Astrocyte of the spinal cord (primary cell): ENCODE measurements around the gene KCNQ1OT1.

ENCODE experiments used
- DNase-seq: peaks from one replicate; pipeline ENCODE4 v3.0.0; 2011; ENCODE audit warnings: low read depth, low spot score
- H3K4me3 ChIP-seq: 2 replicates; pipeline ENCODE4 v1.5.1; 2011; ENCODE audit warnings: low read depth, mild to moderate bottlenecking, low read length, moderate library complexity
- CTCF ChIP-seq: IDR thresholded peaks from 2 replicates; pipeline ENCODE4 v1.5.1; 2012; ENCODE audit warnings: low read depth, mild to moderate bottlenecking, low read length, inconsistent platforms
- in situ Hi-C: cut with HindIII; loops from 2 replicates; pipeline ENCODE4 v1.10.0; 2017; ENCODE audit warnings: low sequenced_read_pairs

Gene KCNQ1OT1

GRCh38 chr11:2666828-2667570 is 32.8 kb downstream of the KCNQ1OT1 start:
- TF ChIP-seq CTCF, result no peak
- no peak overlapping the region for H3K4me3 ChIP-seq
- in situ Hi-C loops, result no loop called here
- DNase-seq, result no peak

GRCh38 chr11:2666401-2666741 is 33.4 kb downstream of the KCNQ1OT1 start:
- H3K4me3 ChIP-seq, result no peak overlapping the region
- DNase-seq, result no peak
- no peak for TF ChIP-seq CTCF
- in situ Hi-C loops, result no loop called here

GRCh38 chr11:2665526-2666400 is 34.0 kb downstream of the KCNQ1OT1 start:
- in situ Hi-C loops, result no loop called here
- no peak for DNase-seq
- TF ChIP-seq CTCF, result no peak
- no peak overlapping the region for H3K4me3 ChIP-seq

- no peak overlapping the region for H3K4me3 ChIP-seq
- DNase-seq, result no peak
- in situ Hi-C loops, result no loop called here
- no peak for TF ChIP-seq CTCF
These were observed 34.8 kb downstream of the KCNQ1OT1 start for GRCh38 chr11:2664791-2665525.

- in situ Hi-C loops, result no loop called here
- TF ChIP-seq CTCF, result no peak
- DNase-seq, result no peak
- H3K4me3 ChIP-seq, result no peak overlapping the region
These were observed 35.4 kb downstream of the KCNQ1OT1 start for GRCh38 chr11:2664376-2664775.

- TF ChIP-seq CTCF, result no peak
- in situ Hi-C loops, result no loop called here
- no peak overlapping the region for H3K4me3 ChIP-seq
- no peak for DNase-seq
These were observed 35.9 kb downstream of the KCNQ1OT1 start for GRCh38 chr11:2663915-2664314.
